Measurements from ENCODE around the gene TTC39A.
A peak's percentile ranks its signal among the peaks of the same experiment; 100 is the strongest.
"Not testable (repeated sequence)": the region's sequence is repeated elsewhere in the genome, so short reads cannot be mapped to it uniquely, and the experiment has no call there.

The TTC39A gene

DNA sequence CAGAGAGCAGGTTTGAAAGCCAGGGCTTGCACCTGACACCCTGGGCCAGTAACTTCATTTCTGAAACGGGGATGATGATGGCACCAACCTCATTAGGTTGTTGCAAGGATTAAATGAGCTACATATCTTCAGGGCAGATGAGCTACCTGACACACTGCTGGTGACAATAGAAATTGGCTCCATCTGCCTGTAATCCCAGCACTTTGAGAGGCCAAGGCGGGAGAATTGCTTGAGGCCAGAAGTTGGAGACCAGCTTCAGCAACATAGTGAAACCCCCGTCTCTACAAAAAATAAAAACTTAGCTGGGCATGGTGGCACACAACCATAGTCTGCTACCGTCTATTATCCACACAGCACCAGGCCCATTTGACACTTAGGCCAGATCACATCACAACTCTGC is 6.3 kb upstream of the TTC39A start:
- DNase-seq (ENCODE audit: low spot score), result no peak

DNA sequence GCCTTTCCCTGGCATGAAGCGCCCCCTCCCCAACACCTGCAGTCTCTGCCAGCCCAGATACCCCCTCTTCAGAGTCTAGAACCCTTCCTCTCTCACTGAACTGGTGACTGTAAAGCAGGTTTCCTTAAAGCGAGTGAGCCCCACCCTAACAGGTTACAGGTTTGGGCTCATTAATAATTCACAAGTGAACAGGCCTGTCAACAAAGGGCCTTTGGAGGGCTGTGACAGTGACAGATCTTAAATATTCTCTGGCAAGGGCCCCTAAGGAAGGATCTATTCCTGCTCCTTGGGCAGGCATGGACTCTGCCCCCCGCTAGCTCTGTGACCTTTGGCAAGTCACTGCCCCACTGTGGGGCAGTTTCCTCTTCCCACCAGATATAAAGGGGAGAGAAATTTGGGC is 5.6 kb upstream of the TTC39A start:
- no peak for DNase-seq (ENCODE audit: low spot score)

DNA sequence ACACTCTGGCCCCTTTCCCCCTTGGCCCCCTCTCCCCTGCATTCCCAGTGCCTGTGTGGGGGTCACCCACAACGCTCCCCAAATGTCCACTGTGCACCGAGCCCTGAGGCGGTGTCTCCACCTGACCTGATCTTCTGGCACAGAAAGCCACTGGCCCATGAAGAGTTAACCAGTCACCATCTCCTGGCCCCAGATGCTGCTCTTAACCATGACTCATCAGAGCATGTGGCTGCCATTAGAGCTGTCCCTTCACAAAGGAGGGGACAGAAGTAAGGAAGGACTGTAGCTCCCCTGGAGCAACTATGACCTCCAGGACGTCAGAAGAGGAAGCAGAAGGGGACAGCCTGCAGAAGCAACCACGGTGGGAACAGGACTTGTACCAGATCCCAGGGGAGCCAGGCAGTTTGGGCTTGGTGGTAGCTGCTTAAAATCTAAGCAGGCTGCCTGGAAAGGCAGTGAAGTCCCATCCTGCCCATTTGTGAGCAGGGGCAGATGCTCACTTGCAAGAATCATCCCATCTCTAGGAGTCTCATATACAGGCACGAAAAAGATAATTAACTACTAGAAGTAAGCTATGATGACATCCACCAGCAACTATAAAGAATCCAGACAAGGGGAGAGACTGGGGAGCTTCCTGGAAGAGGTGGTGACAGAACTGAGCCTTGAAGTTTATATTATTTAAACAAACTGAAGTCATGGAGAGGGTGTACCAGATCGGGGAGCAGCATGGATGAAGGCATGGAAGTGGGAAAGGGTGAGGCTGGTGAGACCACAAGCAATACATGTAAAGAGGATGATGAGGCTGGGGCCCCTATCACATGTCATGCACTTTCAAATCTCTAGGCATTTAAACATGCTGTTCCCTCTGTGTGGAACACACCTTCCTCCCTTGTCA is 1.1 kb upstream of the TTC39A start:
- peak; percentile 74 for DNase-seq (ENCODE audit: low spot score)

DNA sequence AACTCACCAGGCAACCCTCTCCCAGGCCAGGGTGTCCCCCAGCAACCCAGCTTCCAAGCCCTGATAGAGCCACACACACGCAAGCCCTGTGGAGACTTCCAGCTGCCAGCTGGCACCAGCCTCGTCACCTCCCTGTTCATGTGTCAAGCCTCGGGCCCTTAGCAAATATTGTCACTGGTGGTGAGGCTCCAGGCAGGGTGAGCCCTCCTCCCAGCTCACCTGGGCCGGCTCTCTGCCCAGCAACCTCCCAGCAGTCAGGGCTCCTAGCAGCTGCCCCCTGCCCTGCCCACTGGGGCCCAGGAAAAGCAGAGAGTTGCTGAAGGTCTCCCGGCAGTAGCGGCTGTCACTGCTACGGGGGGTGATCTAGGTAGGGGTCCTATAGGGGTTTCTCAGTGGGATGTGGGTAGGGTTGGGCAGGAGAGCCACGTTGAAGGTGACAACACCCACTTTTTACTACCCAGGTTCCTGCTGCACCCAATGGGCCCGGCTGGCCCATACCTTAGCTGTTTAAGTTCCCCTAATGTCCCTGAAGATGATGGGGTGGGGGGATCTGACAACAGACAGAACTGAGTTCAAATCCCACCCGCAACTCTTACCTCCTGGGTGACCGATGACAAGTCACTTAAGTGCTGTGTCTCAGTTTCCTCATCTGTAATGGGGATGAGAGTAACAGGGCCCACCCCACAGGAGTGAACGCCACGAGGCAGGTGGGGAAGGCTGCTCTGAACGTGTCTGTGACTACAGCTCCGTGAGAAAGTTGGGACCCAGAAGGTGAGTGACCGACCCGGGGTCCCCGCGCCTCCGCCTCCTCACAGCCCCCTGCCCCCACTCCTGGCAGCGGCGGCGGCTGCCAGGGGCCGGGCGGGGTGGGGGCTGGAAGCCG is 678 bp downstream of the TTC39A start:
- DNase-seq (ENCODE audit: low spot score), result no peak

DNA sequence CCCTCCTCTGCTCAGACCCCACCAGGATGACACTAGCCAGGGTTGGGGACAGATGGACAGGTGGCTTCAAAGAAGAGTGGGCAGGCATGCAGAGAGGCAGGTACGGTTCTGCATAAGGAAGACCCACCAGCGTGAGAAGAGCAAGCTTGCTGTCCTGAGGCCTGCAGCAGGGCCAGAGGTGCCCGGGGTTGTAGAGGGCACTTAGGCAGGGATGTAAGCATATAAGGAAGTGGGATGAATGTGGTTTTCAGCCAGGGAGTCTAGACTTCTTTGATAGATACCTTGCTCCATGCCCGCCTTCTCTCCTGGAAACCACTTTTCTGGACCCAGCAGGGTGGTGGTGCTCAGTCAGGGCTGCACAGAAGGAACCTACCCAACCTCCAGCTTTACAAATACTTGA is 1.4 kb downstream of the TTC39A start:
- DNase-seq (ENCODE audit: low spot score), result no peak

DNA sequence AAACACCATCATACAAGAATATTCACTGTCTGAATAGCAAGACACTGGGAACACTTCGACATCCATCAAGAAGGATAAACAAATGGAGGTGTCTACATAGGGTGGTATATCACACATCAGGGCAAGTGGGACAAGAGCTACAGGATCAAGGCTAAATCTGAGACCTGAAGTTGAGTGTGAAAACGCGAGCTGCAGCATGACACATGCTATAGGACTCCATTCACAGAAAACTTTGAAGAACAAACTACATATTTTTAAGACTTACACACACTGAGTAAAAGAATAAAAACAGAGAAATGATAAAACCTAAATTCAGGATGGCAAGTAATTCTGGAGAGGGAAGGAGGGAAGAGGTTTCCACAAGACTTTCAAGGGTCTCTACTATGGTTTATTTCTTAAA is 2.1 kb downstream of the TTC39A start:
- DNase-seq (ENCODE audit: low spot score), result no peak

DNA sequence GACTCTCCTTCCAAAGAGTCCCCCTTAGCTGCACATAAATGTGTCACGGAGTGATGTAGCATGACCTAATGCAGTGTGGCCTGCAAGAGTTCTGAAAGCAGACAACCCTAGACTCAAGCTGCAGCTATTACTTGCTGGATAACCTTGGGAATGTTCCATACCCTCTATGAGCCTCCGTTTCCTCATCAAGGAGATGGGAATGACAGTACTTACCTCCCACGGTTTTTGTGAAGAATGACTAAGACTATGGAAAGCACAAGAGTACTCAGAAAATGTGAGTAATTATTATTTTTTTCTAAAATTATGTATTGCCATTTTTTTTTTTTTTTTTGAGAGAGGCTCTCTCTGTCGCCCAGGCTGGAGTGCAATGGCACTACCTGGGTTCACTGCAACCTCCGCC is 3.0 kb downstream of the TTC39A start:
- no peak for DNase-seq (ENCODE audit: low spot score)

DNA sequence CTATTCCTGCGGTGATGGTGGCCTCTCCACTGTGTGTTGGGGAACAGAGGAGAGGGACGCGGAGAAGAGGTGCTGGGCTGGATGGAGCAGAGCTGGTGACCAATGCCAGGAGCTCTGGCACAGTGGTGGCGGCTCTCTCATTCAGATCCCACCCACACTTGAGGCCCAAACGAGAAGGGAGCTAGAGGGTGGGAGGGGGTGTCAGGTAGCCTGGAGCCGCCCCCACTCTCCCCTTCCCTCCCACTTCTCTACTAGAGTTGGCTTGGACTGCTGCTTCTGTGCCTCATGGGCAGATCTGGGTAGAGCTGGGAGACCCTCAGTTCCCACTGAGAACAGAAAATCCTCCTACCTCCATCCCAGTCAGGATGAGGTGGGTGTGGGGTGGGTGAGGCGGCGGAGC is 3.5 kb downstream of the TTC39A start:
- DNase-seq (ENCODE audit: low spot score), result no peak

DNA sequence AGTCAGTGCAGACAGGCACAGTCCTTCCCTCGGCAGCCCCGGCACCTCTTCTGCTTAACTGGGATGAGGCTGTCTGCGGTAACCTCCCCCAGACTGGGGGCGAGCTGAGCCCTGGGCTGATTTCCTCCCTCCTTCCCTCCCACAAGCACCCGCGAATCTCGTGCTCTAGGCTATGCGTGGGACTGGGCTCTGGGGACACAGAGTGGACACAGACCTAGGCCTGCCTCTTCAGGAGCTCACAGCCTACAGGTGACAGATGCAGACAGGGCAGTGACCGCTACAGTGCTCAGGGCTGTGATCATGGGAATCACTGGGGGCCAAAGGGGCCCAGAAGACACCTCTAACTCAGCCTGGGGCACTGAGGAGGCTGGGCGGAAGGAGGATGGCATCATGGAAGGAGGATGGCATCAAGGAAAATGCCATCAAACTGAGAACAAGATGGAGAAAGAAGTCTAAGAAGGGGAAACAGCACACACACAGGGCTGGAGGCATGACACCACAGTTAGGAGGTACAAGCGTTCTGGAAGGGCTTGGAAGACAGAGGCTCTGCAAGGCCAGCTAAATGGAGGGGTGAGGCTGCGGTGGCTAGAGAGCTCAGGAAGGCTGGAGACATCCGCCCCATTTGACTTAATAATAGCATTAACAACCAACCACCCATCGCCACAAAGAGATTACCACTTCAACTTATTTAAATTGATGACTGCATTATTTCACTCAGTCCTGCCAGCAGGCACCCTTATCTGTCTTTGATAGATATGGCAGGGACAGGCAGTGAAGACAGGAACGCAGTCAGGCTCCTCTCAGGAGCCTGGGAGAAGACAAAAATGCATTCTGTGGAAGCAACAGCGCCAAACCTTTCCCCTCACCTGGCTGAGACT is 4.2 kb downstream of the TTC39A start:
- DNase-seq (ENCODE audit: low spot score), result peak; percentile 34

DNA sequence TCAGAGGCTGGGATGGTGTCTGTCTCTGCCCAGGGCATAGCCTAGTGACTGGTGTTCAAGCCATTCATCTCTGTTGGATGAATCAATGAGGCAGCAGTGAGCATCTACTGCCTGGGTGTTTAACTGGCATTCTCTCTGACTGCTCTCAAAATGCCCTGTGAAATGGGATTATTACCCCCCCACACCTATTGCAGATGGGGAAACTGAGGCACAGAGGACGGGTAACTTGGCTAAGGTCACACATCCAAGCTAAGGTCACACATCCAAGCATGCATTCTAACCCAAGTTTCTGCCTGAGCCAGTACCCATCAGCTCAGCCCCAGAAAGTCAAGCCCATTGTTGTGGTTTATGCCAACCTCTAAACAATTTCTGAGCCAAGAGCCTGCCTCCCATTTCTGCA is 5.0 kb downstream of the TTC39A start:
- DNase-seq (ENCODE audit: low spot score), result no peak

DNA sequence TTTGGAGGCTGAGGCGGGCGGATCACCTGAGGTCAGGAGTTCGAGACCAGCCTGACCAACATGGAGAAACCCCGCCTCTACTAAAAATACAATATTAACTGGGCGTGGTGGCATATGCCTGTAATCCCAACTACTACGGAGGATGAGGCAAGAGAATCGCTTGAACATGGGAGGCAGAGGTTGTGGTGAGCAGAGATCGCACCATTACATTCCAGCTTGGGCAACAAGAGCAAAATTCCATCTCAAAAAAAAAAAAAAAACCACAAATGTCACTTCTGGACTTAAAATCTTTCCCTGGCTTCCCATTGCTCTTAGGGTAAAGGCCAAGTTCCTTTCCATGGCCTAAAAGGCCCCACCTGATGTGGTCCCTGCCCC is 5.4 kb downstream of the TTC39A start:
- DNase-seq (ENCODE audit: low spot score), result not testable (repeated sequence)

DNA sequence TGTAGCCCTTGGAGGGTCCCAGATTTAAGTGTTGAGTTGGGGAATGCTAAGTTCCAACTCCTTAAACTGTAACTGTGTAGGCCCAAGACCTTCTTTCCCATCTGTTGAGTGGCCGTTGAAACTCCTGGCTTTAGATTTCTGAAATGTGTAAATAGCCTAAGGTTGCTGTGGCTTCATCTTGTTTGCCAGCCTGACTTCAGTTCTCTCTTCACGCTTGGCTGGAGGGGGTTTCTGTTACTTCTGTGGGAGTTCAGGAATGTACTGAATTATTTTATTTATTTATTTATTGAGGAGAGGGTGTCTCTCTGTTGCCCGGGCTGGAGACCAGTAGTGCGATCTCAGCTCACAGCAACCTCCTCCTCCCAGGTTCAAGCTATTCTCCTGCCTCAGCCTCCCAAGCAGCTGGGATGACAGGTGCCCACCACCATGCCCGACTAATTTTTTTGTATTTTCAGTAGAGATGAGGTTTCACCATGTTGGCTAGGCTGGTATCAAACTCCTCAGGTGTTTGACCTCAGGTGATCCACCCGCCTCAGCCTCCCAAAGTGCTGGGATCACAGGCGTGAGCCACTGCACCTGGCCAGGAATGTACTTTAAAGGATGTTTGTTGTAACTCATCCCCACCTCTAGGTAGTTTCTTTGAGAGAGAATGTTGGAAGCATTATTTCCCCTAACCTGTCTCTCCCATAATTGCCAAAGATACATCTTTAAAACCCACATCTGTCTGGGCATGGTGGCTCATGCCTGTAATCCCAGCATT is 5.9 kb downstream of the TTC39A start:
- DNase-seq (ENCODE audit: low spot score), result no peak

DNA sequence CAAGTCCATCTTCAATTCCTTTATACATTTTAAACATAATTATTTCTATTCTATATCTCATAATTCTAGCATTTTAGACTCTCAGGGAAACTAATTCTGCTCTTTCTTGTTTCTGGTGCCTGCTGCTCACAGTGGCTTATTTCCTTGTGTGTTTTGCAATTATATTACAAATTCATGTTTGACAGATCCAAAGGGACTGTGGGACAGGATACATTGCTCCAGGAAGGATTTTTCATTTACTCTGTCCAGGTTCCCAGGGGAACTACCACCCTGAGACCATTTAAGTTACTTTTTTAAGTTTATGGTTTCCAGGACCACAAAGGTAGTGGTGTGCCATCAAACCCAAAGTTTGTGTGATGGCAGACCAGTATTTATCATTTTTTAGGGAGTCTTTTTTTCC is 6.6 kb downstream of the TTC39A start:
- no peak for DNase-seq (ENCODE audit: low spot score)

DNA sequence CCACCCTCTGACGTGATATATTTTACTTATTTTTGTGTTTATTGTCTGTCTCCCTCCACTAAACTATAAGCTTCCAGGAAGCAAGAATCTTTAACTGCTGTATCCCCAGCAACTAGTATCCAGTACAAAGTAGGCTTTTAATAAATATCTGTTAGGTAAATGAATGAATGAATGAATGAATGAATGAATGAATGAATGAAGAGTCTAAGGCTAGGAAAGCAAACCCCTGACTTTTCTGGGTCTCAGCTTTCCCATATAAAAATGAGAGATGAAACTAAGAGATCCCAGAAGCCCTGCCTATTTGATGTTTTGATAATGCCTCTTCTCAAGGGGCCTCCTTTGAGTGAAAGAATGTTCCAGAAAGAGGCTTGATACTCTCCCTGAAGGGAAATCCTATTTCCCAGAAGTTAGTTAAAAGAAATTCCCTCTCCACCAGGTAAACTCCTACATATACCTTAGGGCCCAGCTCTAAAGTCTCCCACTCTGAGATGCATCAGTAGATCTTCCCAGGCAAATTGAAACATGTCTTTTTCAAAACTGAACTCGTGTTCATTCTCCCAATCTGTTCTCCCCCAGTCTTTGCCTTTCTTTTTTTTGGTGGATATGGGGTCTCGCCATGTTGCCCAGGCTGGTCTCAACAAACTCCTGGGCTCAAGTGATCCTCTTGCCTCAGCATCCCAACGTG is 7.8 kb downstream of the TTC39A start:
- DNase-seq (ENCODE audit: low spot score), result no peak

DNA sequence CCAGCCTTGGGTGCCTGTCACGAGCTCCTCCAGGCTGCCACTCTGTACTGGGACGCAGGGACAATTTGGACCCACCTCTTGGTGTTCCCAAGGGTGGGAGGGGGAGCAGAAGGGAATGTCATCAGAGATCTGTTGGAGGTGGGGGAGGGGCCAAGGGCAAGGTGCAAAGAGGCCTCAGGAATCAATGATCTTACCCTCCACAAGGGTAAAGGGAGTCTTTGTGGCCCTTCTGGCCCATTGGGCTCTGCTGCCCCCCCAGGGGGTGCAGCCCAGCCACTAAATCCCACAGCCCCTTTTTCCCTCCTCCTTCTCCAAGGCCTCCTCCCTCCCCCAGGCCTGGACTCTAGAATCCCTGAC is 8.5 kb downstream of the TTC39A start:
- no peak for DNase-seq (ENCODE audit: low spot score)

DNA sequence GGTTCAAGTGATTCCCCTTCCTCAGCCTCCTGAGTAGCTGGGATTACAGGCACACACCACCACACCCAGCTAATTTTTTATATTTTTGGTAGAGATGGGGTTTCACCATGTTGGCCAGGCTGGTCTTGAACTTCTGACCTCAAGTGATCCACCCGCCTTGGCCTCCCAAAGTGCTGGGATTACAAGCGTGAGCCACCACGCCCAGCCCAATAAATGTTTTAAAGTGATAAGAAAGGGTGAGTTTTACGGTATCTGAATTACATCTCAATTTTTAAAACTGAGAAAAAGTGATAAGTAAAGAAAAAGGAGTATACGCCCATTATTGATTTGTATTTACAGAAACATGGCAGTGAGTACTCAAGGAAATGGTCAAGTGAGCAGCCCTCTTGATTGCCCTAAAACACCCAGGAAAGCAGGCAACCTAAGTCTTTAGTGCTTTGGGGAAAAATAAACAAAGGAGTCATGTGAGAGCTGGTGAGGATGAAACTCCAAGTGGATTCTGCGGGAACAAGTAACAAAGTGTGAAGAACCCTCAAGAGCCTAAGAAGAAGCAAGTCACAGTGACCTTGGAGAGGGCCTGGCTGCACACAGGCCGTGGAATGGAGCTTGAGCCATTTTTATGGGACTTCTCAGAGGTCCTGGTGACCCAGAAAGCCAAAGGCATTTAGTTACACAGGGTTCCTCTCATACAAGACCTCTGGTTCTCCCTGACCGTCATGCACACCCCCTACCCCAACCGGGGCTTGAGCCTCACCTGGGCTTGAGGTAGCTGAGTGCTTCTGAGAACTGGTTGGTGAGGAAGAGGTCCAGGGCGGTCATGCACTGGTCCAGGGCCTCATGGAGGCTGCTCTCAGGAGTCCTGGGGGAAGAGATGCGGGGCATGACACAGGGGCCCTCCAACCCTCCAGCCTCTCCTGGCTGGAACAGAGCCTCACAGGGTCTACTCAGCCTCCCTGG is 9.1 kb downstream of the TTC39A start:
- no peak for DNase-seq (ENCODE audit: low spot score)

DNA sequence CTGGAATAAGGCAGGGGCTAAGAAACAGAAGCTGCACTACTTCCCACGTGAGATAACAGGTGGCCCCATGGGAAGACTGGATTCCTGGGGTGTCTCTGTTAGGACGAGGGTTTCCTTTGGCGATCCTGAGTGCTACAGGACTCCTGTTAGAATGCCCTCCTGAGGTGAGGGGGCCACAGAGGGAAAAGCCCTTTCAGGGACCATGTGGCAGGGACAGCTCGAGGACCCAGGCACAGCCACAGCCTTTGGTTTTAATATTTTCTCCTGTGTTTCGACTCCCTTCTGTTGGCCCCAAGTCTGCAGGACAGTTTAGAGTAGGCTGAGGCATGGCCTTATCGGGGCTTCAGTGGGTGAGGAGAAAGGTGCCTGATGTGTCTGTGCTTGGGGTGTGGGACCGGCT is 12.6 kb downstream of the TTC39A start:
- no peak for DNase-seq (ENCODE audit: low spot score)

DNA sequence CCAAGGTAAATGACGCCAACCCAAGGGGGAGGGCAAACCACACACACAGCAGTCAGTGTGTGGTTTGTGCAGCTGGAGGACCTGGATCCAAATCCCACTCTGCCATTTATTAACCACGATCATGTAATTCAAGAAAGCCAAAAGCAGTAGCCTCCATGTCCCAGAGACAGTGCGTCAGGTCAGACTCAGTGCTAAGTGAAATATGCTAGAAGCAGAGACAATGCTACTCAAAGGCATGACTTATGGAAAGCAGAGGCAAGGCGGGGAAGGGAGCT is 13.6 kb downstream of the TTC39A start:
- no peak for DNase-seq (ENCODE audit: low spot score)

DNA sequence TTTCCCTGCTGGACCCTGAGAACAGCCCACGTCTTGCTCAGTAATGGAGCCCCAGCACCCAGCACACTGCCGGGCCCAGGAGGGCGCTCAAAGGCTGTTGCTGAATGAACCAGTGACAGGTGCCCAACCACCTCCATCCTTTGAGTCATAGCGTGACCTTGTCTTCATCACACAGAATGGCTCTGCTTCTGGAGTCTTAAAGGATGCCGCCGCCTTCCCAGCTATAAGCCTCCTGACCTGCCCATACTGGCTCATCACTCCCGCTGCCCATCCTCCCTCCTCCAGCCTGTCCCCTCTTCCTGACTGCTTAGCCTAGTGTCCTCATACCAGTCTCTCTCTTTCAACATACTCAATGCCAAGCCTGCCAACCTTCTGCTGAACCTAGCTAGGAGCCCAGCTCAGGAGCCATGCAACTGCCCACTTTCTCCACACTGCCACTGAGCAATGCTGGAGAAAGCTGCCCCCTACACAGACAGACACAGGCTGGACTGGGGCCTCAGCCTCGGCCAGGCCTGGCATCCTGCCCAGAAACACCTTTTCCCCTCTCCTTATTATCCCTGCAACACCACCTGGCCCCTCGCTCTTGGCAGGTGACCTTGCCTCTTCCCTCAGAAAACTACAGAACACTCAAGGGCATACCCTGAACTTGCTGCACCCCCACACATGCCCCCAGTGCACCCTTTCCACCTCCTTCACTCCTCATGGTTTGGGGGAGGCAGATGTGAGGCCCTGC is 14.1 kb downstream of the TTC39A start:
- no peak for DNase-seq (ENCODE audit: low spot score)
